ENCODE measurements around the gene VOPP1.
"Not testable (repeated sequence)": the region's sequence is repeated elsewhere in the genome, so short reads cannot be mapped to it uniquely, and the experiment has no call there.

VOPP1 gene, protein sequence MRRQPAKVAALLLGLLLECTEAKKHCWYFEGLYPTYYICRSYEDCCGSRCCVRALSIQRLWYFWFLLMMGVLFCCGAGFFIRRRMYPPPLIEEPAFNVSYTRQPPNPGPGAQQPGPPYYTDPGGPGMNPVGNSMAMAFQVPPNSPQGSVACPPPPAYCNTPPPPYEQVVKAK

DNA sequence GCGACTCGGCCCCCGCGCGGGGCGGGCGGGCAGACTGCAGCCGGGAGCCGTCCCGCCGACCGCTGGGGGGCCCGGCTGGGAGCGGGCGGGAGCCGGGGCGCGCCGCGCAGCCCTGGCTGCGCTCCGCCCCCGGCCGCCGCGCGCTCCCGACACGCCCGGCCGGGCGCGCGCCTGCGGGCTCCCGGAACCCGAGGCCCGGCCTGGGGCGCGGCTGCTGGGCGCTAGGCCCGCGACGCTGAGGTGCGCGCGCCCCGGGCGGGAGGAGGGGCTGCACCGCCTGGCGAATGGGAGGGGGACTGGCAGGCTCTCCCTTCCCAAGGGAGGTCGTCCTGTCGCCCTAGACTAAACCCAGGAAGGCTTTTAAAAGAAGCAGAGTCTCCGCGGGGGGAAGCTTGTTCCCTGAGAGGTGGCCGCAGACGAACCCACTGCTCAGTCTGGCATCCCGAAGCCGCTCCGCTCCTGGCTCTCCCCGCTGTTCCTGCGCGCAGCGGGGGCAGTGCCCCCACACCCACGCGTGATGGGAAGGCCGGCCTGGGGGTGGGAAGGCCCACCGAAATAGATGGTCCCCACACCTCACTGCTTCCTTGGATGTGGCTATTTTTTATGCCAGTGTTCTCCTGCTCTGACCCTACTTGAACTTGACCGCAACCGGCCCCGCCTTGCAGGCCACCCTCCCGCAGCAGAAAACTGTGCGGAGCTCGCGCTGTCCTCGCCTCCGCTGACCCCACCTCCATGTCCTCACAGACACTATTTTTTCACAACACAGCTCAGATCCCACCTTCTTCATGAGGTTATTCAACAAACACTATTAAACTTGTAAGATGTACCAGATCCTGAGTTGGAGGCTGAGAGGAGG lies at the start of gene VOPP1:
TSS of gene VOPP1 (minus strand) at position 125 of the 856 bp plus-strand sequence. CDS start 178 bp downstream, outside the sequence.
- peak; percentile 47 for DNase-seq (ENCODE audit: low spot score)

DNA sequence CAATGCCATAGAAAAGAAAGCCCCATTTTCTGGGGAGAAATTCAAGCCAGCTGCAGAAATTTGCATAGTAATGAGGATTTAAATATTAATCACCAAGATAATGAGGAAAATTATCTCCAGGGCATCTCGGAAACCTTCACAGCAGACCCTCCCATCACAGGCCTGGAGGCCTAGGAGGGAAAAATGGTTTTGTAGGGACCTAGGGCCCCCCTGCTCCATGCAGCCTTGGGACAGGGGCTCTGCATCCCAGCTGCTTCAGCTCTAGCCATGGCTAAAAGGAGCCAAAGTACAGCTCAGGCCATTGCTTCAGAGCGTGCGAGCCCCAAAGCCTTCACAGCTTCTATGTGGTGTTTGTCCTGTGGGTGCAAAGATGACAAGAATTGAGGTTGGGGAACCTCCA lies 46.6 kb upstream of the VOPP1 start:
- DNase-seq (ENCODE audit: low spot score) = no peak

DNA sequence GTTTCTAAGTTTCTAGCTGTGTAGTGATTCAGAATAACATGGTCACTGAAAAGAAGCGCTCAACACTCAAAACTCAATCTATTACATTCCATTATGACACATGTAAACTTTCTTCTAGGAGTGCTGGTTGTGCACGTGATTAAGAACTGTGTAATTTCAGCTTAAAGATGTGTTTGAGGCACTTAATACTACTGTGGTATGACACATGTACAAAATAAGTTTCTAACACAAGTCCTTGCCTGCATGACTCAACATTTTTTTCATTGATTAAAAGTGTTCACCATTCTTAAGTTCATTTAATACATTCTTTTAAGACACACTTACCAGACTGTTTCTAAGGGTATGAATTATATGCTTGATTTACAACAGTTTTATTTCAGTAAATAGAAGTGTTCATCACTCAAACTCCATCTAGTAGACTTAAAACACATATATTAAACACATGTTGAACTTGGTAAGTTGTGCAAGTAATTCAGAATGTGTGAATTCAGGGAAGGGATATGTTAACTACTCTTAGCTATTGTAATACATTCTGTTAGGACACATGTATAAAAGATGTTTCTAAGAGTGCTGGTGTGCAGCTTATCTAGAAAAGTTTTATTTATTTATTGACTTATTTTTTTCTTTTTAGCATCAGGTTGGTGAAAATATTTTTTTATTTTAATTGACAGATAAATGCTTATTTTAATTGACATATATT lies 42.2 kb upstream of the VOPP1 start:
- DNase-seq (ENCODE audit: low spot score) = not testable (repeated sequence)

DNA sequence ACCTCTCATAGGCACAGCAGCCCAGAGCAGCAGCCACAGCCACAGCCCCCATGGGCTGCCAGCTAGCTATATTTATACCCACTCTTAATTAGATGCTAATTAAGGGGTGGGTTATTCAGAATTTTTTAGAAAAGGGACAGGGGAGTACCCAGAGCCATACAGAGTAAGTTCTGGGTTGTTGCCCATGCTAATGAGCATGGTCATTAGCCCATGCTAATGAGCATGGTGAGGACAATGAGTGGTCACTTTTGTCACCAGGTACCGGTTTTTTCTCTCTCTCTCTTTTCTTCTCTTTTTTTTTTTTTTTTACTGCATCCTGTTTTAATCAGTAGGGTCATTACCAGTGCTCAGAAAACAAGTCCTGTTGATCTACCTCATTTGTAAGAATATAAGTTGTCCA lies 37.4 kb upstream of the VOPP1 start:
- not testable (repeated sequence) for DNase-seq (ENCODE audit: low spot score)

DNA sequence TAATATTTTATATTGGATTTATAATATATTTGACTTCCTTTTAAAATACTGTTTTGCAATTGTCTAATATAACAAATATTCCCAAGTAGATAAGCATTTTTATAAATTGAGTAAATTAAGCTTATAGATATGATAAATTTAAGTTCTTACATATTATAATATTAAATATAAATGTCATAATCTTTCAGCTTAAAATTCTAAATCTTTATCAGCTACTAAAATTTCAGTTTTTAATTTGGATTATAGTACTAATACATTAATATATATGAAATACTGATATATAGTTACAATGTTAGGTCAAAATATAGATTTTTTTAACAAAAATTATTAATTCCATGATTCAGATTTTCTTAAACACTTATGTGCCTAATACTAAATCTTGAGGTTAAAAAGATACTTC lies 33.4 kb upstream of the VOPP1 start:
- not testable (repeated sequence) for DNase-seq (ENCODE audit: low spot score)

DNA sequence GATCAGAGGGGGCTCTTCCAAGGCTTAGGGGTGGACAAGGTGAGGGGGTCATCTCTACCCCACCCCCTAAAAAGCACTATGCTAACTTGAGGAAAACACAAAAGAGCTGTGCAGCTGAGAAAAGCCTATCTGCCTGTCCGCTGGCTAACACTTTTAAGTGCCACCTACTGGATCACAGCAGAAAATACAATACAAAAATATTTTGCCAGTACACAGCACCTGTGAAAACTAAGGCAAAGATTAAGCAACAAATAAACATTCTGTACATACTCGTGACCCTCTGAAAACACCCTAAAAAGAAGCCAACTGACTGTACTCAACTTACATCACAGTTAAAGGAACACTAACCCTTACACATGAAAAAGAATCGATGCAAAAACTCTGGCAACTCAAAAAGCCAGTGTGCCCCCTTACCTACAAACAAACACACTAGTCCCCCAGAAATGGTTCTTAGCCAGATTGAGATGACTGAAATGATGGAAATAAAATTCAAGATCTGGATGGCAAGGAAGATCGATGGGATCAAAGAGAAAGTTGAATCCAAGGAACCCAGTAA lies 25.7 kb upstream of the VOPP1 start:
- DNase-seq (ENCODE audit: low spot score) = not testable (repeated sequence)

DNA sequence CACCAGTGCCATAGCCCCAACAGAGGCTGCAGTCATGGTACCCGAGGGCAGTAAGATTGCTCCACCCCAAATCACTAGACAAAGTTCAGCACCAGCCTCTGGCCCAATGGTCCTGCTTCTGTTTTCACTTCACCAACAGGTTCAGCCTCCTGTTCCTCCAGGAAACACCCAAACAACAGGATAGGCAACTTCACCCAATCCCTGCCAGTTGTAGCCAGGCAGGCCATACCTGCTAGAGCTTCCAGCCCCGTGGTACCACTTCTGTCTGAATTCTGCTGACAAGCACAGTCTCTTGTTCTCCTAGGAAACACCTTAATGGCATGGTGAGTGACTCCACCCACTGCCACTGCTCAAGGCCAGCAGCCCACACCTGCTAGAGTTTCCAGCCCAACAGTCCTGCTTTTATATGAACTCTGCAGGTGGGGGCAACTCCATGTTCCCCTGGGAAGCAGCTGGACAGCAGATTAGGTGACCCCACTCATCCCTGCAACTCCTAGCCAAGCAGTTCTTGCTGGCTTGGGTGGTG lies 25.0 kb upstream of the VOPP1 start:
- DNase-seq (ENCODE audit: low spot score) = not testable (repeated sequence)

DNA sequence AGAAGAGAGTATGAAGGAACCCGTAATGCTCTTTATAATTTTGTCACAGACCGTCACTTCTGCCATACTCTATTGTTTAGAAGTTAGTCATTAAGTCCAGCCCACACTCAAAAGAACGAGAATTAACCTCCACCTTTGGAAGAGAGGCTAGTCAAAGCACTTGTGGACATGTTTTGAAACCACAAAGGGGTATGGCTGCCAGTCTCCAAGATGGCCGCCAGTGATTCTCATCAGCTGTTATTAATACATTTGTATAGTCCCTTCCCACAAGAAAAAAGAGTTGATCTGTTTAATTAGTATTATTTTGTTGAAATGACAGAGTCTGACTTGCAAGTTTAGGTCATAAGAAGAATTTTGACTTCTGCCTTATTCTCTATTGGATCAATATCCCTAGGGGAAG lies 23.2 kb upstream of the VOPP1 start:
- DNase-seq (ENCODE audit: low spot score) = no peak

DNA sequence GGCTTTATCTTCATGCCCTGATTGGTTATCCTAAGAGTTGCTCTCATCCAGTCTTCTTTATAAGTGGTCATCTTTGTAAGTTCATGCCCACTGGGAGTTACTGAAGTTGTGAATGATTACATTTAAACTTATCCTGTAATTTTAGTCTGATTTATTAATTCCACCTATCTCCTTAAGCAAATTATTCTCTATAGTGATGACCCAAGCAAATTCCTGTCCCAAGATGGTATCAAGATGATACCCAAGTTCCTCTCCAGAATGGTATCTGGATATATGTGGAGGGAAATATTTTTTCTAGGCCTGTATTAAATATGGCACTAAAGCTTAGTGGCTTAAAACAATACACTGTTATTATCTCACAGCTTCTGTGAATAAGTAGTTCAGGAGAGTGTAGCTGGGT lies 22.6 kb upstream of the VOPP1 start:
- DNase-seq (ENCODE audit: low spot score) = no peak

DNA sequence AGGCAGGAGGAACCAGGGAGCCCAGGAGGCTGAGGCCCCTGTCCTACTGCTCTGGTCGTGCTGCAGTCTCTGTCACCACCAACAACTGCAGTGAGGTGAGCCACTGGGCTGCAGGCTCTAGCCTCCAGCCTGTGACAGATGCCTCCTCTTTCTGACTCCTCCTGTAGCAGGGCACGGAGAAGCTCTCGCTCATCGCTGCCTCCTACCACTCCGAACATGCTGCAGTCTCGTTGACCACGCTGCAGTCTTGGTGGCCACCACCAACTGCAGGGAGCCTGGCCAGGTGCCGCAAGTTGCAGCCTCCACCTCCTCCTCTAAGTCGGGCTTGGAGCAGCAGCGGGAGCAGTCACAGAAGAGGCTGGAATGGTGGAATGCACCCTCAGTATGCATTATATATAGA lies 22.1 kb upstream of the VOPP1 start:
- DNase-seq (ENCODE audit: low spot score) = no peak

DNA sequence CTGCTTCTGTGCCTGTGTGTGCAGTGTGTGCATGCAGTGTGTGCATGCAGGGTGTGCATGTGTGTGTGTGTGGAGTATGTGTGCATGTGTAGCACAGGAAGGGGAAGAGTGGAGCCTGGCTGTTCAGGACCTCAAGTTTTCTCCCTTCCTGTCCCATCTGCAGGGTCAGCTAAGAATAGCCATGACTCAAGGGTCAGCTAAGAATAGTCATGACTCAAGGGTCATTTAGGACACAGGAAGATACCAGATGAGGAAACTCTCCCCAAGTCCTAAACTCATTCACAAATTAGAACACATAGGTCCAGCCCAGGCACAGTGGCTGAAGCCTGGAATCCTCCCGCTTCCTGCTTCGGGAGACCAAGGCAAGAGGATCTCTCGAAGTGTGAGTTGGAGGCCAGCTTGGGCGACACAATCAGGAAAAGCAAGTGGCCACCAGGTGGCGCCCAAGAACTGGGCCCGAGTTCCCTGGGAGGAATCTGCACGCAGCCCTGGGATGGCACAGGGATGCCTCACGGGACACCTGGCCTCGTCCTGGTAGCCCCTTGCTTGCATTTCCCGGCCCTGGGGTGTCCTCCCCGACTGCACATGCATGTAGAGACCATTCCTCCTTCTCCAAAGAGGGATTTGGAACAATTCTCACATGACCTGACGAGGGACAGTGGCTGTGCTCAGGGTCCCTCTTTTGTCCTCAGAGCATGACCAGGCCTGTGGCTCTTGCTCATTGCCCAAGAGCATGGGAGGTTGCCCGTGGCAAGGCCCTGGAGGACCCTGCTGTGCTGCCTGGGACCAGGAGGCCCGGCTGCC lies 21.4 kb upstream of the VOPP1 start:
- DNase-seq (ENCODE audit: low spot score) = peak; percentile 70

DNA sequence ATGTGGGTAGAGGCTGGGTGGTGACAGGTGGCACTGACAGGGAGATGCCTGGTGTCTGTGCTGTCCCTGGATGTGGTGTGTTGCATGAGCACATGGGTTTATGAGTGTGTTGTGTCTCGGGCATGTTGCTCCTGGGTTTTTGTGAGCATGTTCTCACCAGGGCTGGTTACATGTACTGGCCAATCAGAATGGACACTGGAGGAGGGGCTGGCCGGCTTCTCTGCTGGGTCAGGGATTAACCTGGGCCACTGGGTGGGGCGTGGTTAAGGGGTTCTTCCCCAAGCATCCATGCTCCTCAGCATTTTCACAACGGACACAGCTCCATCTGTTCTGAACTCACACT lies 20.8 kb upstream of the VOPP1 start:
- DNase-seq (ENCODE audit: low spot score) = peak; percentile 3

DNA sequence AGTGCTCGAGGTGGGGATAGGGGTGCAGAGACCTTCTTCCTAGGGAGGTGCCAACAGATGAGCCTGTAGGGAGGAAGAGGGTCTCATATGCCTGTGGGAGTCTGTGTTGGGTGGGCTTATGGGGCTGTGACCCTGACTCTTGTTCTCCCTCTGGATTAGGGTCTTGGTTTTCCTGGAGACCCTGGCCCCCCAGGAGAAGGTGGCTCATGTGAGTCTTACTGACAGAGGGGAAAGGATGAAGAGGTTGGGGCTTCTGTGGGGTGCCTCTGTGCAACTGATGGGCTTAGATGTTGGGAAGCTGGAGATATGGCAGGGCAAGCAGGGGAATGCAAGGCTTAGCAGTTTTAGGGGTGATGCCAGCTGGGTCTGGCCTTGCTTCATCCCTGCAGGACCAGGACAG lies 20.2 kb upstream of the VOPP1 start:
- DNase-seq (ENCODE audit: low spot score) = no peak

DNA sequence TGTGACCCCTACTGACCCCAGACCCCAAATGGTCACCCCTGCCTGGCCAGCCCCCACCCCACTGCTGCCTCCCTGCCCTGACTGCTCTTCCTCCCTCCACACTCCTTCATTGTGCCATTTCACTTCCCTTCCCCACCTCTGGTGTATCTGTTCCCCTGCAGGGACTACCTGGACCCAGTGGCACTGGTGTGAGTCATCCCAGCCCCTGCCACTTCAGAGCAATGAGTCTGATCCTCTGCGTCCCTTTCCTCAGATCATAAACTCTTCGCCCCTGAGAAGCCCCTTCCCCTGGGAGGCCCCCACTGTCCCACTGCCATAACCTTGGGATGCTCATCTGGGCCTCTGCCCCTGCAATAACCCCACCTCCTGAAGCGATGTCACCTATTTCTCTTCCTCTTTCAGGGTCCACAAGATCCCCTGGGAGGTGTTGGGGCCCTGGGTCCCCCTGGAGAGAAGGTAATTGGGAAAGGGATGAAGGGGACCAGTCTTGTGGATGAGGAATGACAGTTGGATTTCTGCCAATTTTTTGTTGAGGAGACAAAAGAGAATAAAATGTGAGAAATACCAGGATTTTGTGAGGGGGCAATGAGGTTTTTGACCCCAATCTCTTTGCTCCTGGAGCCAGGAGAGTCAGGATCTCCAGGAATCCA lies 19.1 kb upstream of the VOPP1 start:
- DNase-seq (ENCODE audit: low spot score) = peak; percentile 3

DNA sequence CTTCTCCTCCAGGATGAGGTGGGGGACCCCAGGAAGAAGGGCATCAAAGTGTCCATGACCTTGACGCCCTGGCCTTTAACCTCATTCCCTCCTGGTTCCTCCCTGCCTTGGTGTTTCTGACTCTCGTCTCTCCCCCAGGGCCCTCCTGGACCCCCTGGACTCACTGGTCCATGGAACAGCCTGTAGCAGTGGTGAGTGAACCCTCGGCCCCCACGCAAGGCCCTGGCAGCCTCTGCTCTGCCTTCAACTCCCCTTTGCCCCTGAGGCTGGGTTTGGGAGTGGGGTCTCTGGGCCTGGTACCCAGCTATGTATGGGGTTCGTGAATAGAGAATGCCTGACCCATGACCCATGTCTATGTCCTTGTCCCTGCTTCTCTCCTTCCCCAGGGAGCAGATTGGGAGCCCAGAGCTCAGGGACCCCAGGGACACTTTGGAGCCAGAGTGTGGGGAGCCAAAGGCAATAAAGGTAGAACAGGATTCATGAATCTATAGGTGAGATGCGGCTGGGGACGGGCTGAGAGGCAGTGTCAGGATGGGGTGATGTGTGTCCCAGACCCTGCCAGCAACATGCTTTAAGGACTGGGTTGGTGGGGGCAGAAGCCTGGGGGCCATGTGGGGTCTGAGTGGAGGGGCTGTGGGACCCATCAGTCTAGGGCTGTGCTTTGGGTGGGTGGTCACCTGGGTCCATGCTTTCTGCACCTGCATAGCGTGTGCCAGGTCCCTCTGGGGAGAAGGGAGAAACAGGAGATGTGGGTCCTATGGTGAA lies 18.4 kb upstream of the VOPP1 start:
- DNase-seq (ENCODE audit: low spot score) = no peak

DNA sequence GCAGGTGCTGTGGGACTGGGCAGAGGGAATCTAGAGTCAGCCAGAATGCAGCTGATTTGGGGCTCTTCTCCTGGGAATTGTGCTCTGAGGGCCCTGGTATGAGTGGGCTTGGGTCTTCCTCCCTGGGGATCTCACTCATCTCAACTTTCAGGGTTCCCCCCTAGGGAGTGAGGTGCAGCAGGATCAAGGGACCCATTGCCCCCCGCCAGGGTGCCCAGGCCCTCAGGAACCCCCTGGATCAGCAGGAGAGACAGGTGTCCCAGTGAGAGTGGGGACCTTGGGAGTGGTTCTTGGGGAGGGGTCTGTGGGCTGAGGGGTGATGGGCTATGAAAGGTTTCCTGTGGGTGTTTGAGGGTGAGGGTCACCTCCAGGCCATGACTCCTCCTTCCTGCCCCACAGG lies 17.6 kb upstream of the VOPP1 start:
- DNase-seq (ENCODE audit: low spot score) = no peak

DNA sequence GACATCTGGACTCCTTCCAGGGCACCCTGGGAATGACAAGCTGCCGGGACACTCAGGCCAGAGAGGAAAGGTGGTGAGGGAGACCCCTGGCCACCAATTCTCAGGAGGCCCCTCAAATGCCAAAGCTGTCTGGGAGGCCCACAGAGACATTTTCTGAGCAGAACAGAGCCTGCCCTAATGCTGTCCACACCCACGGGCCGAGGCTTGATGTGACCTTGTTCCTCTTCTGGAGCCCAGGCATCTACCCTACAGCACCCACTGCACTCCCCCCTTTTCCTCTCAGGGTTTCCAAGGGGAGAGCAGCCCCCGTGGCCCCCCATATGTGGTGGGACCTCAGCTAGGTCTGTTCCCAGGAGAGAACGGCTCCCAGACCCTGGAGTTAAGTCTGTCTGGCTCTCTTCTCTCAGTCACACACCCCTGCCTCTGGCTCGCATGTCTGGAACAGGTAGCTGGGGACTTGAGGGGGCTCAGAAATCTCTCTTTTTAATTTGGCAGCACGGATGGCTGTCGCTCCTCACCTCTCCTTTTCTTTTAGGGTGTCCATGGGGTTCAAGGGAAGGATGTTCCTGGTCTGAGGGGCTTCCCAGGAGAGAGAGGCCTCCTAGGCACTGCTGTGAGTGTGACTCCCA lies 16.8 kb upstream of the VOPP1 start:
- no peak for DNase-seq (ENCODE audit: low spot score)

DNA sequence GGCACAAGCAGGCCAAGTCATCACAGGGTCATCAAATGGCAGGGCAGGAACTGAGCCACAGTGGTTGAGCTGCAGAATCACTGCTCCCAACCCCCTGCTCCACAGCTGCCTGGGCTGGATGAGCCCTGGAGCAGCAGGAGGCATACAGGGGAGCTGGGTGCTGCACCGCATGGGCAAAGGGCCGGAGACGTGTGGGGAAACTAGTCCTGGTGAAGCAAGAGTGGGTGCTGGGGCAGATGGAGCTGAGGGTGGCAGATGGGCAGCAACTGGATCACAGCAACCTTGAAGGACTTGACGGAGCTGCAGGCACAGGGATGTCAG lies 16.0 kb upstream of the VOPP1 start:
- no peak for DNase-seq (ENCODE audit: low spot score)

DNA sequence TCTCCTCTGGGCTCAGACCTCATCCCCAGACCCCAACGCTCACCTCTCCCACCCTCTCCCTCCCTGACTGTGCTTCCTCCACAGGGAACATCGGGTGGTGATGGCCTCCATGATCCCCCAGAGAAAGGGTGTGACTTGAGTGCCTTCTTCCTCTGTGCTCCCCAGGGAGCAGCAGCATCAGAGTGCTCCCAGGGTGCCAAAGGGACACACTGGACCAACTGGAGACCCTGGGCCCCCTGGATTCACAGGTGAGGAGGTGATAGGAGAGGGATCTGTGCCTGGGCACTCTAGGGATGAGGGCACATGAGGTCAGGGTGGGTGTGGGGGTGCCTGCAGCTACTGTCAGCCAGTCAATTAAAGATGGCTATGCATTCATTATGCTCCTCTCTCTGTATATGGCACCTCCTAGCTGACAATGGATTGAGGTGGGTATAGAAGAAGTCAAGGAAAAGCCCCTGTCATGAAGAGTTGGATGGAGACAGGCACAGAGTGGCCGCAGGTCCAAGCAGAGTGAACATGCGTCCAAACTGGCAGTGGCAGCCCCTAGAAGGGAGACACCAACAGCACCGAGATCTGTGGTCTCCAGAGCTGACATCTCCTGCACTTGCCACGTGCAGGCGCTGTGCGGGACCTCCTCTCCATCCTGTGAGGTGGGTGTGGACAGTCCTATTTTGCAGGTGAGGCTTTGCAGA lies 15.5 kb upstream of the VOPP1 start:
- peak; percentile 1 for DNase-seq (ENCODE audit: low spot score)

DNA sequence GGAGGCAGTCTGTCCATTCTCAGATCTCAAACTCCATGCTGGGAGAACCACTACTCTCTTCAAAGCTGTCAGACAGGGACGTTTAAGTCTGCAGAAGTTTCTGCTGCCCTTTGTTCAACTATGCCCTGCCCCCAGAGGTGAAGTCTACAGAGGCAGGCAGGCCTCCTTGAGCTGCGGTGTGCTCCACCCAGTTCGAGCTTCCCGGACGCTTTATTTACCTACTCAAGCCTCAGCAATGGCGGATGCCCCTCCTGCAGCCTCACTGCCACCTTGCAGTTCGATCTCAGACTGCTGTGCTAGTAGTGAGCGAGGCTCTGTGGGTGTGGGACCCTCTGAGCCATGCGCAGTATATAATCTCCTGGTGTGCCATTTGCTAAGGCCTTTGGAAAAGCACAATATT lies 10.4 kb upstream of the VOPP1 start:
- DNase-seq (ENCODE audit: low spot score) = not testable (repeated sequence)

Measured in COLO829 (cell line).